Liver (tissue), 9 donors: ENCODE results near the gene PARD3. TPM values are rescaled to one million over a fixed set of nuclear protein-coding genes. Genes with fewer than 3 reads are reported as not detected.

Experiments used
- DNase-seq: peaks from one replicate; pipeline ENCODE4 v3.0.0-alpha.2; 2017; ENCODE audit warnings: low spot score
- H3K27ac ChIP-seq, 2 donors: one replicate each; pipeline ENCODE4 v1.7.0; 2013; ENCODE audit warnings: inconsistent platforms in 2 of 2, low read length in 2 of 2, control low read depth in 1 of 2, low read depth in 1 of 2, mild to moderate bottlenecking in 1 of 2
- H3K27me3 ChIP-seq, 4 donors: one replicate each; pipeline versions ENCODE4 v1.6.1 to v1.7.0; 2013; ENCODE audit warnings: low read length in 3 of 4, inconsistent platforms in 1 of 4, mild to moderate bottlenecking in 1 of 4, moderate library complexity in 1 of 4; ENCODE audit not compliant: control insufficient read depth in 4 of 4, insufficient read depth in 4 of 4
- H3K36me3 ChIP-seq, 4 donors: one replicate each; pipeline versions ENCODE4 v1.6.1 to v1.7.0; 2013; ENCODE audit warnings: low read length in 3 of 4, mild to moderate bottlenecking in 3 of 4, low read depth in 1 of 4, moderate library complexity in 1 of 4; ENCODE audit not compliant: control insufficient read depth in 4 of 4, insufficient read depth in 3 of 4
- H3K4me1 ChIP-seq, 4 donors: one replicate each; pipeline versions ENCODE4 v1.6.1 to v1.7.0; 2013; ENCODE audit warnings: low read length in 3 of 4, mild to moderate bottlenecking in 3 of 4, moderate library complexity in 1 of 4; ENCODE audit not compliant: control insufficient read depth in 4 of 4, insufficient read depth in 4 of 4
- H3K4me3 ChIP-seq, 3 donors: one replicate each; pipeline versions ENCODE4 v1.6.1 to v1.7.0; 2013; ENCODE audit warnings: low read length in 3 of 3, control low read depth in 1 of 3, low read depth in 1 of 3, mild to moderate bottlenecking in 1 of 3
- H3K9ac ChIP-seq, 2 donors: one replicate each; pipeline ENCODE4 v1.7.0; 2013; ENCODE audit warnings: low read length in 2 of 2, mild to moderate bottlenecking in 2 of 2, moderate library complexity in 2 of 2, control low read depth in 1 of 2, low read depth in 1 of 2
- H3K9me3 ChIP-seq, 4 donors: one replicate each; pipeline versions ENCODE4 v1.6.1 to v1.7.0; 2013; ENCODE audit warnings: low read length in 3 of 4; ENCODE audit not compliant: control insufficient read depth in 4 of 4
- FOXA2 ChIP-seq: IDR thresholded peaks from 2 replicates; pipeline ENCODE4 v1.6.1; 2016; ENCODE audit warnings: antibody characterized with exemption
- HNF4A ChIP-seq, 2 donors: conservative IDR thresholded peaks; 2 replicates each; pipeline ENCODE4 v1.6.1; 2016; ENCODE audit warnings: antibody characterized with exemption in 2 of 2, mild to moderate bottlenecking in 2 of 2
- HNF4G ChIP-seq: IDR thresholded peaks from 2 replicates; pipeline ENCODE4 v1.6.1; 2016; ENCODE audit warnings: antibody characterized with exemption
- JUND ChIP-seq, 2 donors: IDR thresholded peaks; 2 replicates each; pipeline ENCODE4 v1.6.1; 2016; ENCODE audit warnings: antibody characterized with exemption in 2 of 2
- NR2F2 ChIP-seq: IDR thresholded peaks from 2 replicates; pipeline ENCODE4 v1.6.1; 2016; ENCODE audit warnings: antibody characterized with exemption
- RAD21 ChIP-seq, 2 donors: IDR thresholded peaks; 2 replicates each; pipeline ENCODE4 v1.6.1; 2016; ENCODE audit warnings: antibody characterized with exemption in 2 of 2, mild to moderate bottlenecking in 2 of 2
- RXRA ChIP-seq, 2 donors: IDR thresholded peaks; 2 replicates each; pipeline ENCODE4 v1.6.1; 2017 to 2018; ENCODE audit warnings: antibody characterized with exemption in 2 of 2, mild to moderate bottlenecking in 1 of 2
- TAF1 ChIP-seq: conservative IDR thresholded peaks from 2 replicates; pipeline ENCODE4 v1.6.1; 2016; ENCODE audit warnings: antibody characterized with exemption, mild to moderate bottlenecking
- WGBS: extraction: QIAGEN DNeasy Blood & Tissue Kit; methylation state at CpG from one replicate; pipeline ENCODE4 v1.1.7; 2013; 5-methylcytosine and 5-hydroxymethylcytosine counted together
- polyA plus RNA-seq, 2 donors: library from polyadenylated mRNA; stranded (reverse) in 1 of 2; unstranded in 1 of 2; fragments of 200-250 nt in 1 of 2; fragments of >200 nt in 1 of 2; fragmentation: Nextera tagmentation in 1 of 2; extraction: Ambion mirVana in 1 of 2; gene quantifications; one replicate each; pipeline versions ENCODE4 v1.2.1 to v1.2.3, GENCODE V29; 2013 to 2015
- total RNA-seq, 2 donors: library from RNA; depleted of rRNA; stranded (reverse); fragments of >200 nt; gene quantifications; one replicate each; pipeline ENCODE4 v1.2.3, GENCODE V29; 2014
- TF ChIP-seq, protein P1 (sequence below): IDR thresholded peaks from 2 replicates; pipeline ENCODE4 v1.6.1; 2016; ENCODE audit warnings: antibody characterized with exemption
- TF ChIP-seq, protein P2 (sequence below): IDR thresholded peaks from 2 replicates; pipeline ENCODE4 v1.6.1; 2016; ENCODE audit warnings: antibody characterized with exemption
- TF ChIP-seq, protein P3 (sequence below): fragments of 150-350 bp; IDR thresholded peaks from 2 replicates; pipeline ENCODE4 v1.5.1; 2017; ENCODE audit warnings: improper control_type of control experiment, low read depth, low read length; ENCODE audit not compliant: missing input control
- donor health status: healthy.
- donor health status: healthy.
- donor health status: healthy.
- donor health status: healthy.
- donor health status: healthy.

Gene PARD3
- total and polyA plus RNA-seq, 4 donors, result 12.3 to 43.8 (median 13.5) TPM

- Histone ChIP-seq H3K4me1 (no peaks in the 10 kb centered on the region), H3K27ac (no peak overlapping the region), H3K36me3 (peaks cover 0 to 13% (median 2%) of the 10 kb centered on the region in 4 donors), H3K9ac (no peak overlapping the region), H3K4me3 (no peak overlapping the region), H3K27me3 (no peaks in the 10 kb centered on the region), H3K9me3 (no peaks in the 10 kb centered on the region)
- WGBS, result 91% methylated on average over 20 of the region's 20 CpGs
- TF ChIP-seq NR2F2 (no peak), FOXA2 (no peak), TAF1 (no peak), RXRA (IDR thresholded peaks at IDR 0.05) (no peak)
- TF ChIP-seq, protein P1, sequence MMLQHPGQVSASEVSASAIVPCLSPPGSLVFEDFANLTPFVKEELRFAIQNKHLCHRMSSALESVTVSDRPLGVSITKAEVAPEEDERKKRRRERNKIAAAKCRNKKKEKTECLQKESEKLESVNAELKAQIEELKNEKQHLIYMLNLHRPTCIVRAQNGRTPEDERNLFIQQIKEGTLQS, result no peak
- TF ChIP-seq, protein P2, sequence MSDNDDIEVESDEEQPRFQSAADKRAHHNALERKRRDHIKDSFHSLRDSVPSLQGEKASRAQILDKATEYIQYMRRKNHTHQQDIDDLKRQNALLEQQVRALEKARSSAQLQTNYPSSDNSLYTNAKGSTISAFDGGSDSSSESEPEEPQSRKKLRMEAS, result no peak
- DNase-seq, result no peak
Measured at GRCh38 chr10:34109952-34110702, 705.0 kb downstream of the PARD3 start.

- H3K36me3 ChIP-seq, result peaks cover 0 to 13% (median 2%) of the 10 kb centered on the region in 4 donors
- TF ChIP-seq TAF1 (no peak), HNF4A (conservative IDR thresholded peaks at IDR 0.05) (no peak), RAD21 (IDR thresholded peaks at IDR 0.05) (no peak)
- TF ChIP-seq, protein P3, sequence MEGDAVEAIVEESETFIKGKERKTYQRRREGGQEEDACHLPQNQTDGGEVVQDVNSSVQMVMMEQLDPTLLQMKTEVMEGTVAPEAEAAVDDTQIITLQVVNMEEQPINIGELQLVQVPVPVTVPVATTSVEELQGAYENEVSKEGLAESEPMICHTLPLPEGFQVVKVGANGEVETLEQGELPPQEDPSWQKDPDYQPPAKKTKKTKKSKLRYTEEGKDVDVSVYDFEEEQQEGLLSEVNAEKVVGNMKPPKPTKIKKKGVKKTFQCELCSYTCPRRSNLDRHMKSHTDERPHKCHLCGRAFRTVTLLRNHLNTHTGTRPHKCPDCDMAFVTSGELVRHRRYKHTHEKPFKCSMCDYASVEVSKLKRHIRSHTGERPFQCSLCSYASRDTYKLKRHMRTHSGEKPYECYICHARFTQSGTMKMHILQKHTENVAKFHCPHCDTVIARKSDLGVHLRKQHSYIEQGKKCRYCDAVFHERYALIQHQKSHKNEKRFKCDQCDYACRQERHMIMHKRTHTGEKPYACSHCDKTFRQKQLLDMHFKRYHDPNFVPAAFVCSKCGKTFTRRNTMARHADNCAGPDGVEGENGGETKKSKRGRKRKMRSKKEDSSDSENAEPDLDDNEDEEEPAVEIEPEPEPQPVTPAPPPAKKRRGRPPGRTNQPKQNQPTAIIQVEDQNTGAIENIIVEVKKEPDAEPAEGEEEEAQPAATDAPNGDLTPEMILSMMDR, result no peak
- no peaks in the 10 kb centered on the region for H3K9me3 ChIP-seq
- DNase-seq, result no peak
- 98% methylated on average over 7 of the region's 7 CpGs for WGBS
- no peak overlapping the region for H3K27ac ChIP-seq
- H3K4me3 ChIP-seq, result no peak overlapping the region
- no peak overlapping the region for H3K9ac ChIP-seq
- no peaks in the 10 kb centered on the region for H3K27me3 ChIP-seq
- no peaks in the 10 kb centered on the region for H3K4me1 ChIP-seq
Measured at GRCh38 chr10:34109495-34109894, 705.6 kb downstream of the PARD3 start.

- Histone ChIP-seq H3K27ac (no peak overlapping the region), H3K4me3 (no peak overlapping the region), H3K36me3 (peaks cover 0 to 13% (median 2%) of the 10 kb centered on the region in 4 donors), H3K27me3 (no peaks in the 10 kb centered on the region), H3K9ac (no peak overlapping the region), H3K9me3 (no peaks in the 10 kb centered on the region), H3K4me1 (no peaks in the 10 kb centered on the region)
- peak; percentile 22 for TF ChIP-seq HNF4G
- peak; percentile 40 to 52 for TF ChIP-seq RXRA (IDR thresholded peaks at IDR 0.05)
- TF ChIP-seq HNF4A (conservative IDR thresholded peaks at IDR 0.05), result peak; percentile 60 to 80
- TF ChIP-seq, protein P1, result no peak
- TF ChIP-seq, protein P3, result no peak
- TF ChIP-seq JUND (IDR thresholded peaks at IDR 0.05), result no peak
- WGBS, result 74% methylated on average over 17 of the region's 17 CpGs
- no peak for DNase-seq
Measured at GRCh38 chr10:34107626-34108516, 707.2 kb downstream of the PARD3 start.
